HepG2 (cell line): Measurements from ENCODE around the gene CDKN2AIP. TPM values are rescaled to one million over a fixed set of nuclear protein-coding genes. Genes with fewer than 3 reads are reported as not detected.

Source experiments
- ATAC-seq: fragments of 200-7000 bp; cut with Tn5 transposase; 3 replicates; pipeline ENCODE4 v1.9.1; 2020; ENCODE audit warnings: mild to moderate bottlenecking, moderate library complexity
- BruUV-seq: library from RNA; stranded (reverse); fragments of 400-500 nt; replicated peaks from 2 replicates; lab custom pipeline; 2021; lab: Mats Ljungman, UMichigan
- CTCF ChIA-PET: fragments of 300-600 bp; formaldehyde crosslinking; extraction: SDS; loops from one replicate; lab custom pipeline; 2021; ENCODE audit warnings: low total read pairs, inconsistent platforms, low intra/inter-chr PET ratio; lab: Yijun Ruan, JAX
- POLR2A ChIA-PET: fragments of 350-600 bp; sonication (Branson Sonifier 250); formaldehyde crosslinking; loops from one replicate; lab custom pipeline; 2020; ENCODE audit warnings: antibody characterized with exemption, inconsistent platforms; lab: Yijun Ruan, JAX
- DNase-seq: peaks from one replicate; pipeline ENCODE4 v3.0.0-alpha.2; 2015; ENCODE audit warnings: low spot score
- FAIRE-seq: peaks from 3 replicates; lab custom pipeline; 2011; peaks lifted over from hg19 to GRCh38; lab: Jason Lieb, UNC
- H2AFZ ChIP-seq: one replicate; pipeline ENCODE4 v1.6.1; 2011; ENCODE audit warnings: low read length, inconsistent platforms
- H3K27ac ChIP-seq: fragments of 300-600 bp; 3 replicates; pipeline ENCODE4 v1.8.0; 2011; ENCODE audit warnings: mixed run types, mild to moderate bottlenecking, mixed read lengths, low read length, inconsistent platforms; ENCODE audit not compliant: insufficient read depth; ENCODE audit errors: extremely low read length
- H3K27me3 ChIP-seq, 2 experiments: fragments of 200-600 bp in 1 of 2; 2 replicates in 1 of 2; 3 replicates in 1 of 2; pipeline versions ENCODE4 v1.6.0 to v1.8.0; 2011; ENCODE audit warnings: low read length in 2 of 2, mild to moderate bottlenecking in 2 of 2, moderate library complexity in 2 of 2, inconsistent platforms in 1 of 2; ENCODE audit not compliant: insufficient read depth in 2 of 2, control insufficient read depth in 1 of 2
- H3K36me3 ChIP-seq, 2 experiments: fragments of 200-600 bp in 1 of 2; replicated peaks in 1 of 2; 2 replicates in 1 of 2; 3 replicates in 1 of 2; pipeline versions ENCODE4 v1.5.1 to v1.8.0; 2011; ENCODE audit warnings: low read length in 2 of 2, inconsistent platforms in 1 of 2; ENCODE audit not compliant: insufficient read depth in 2 of 2, control insufficient read depth in 1 of 2
- H3K4me1 ChIP-seq: 2 replicates; pipeline ENCODE4 v1.5.1; 2012; ENCODE audit warnings: low read length, inconsistent platforms; ENCODE audit not compliant: insufficient read depth
- H3K4me2 ChIP-seq: 2 replicates; pipeline ENCODE4 v1.6.0; 2011; ENCODE audit warnings: low read depth, low read length, inconsistent platforms
- H3K4me3 ChIP-seq, 3 experiments: fragments of 200-600 bp in 1 of 3; sonication (generic), shearing (Covaris generic) in 1 of 3; replicated peaks in 1 of 3; 2 replicates each; pipeline ENCODE4 v1.5.1; 2011 to 2016; ENCODE audit warnings: low read length in 3 of 3, inconsistent platforms in 2 of 3, low read depth in 2 of 3, mild to moderate bottlenecking in 2 of 3, control low read depth in 1 of 3, mixed read lengths in 1 of 3; ENCODE audit not compliant: insufficient read depth in 1 of 3
- H3K79me2 ChIP-seq: one replicate; pipeline ENCODE4 v1.6.1; 2011; ENCODE audit warnings: low read length, inconsistent platforms; ENCODE audit not compliant: insufficient read depth
- H3K9ac ChIP-seq: 2 replicates; pipeline ENCODE4 v1.6.0; 2011; ENCODE audit warnings: mild to moderate bottlenecking, low read depth, low read length, inconsistent platforms; ENCODE audit not compliant: insufficient read depth
- H3K9me3 ChIP-seq: 2 replicates; pipeline ENCODE4 v1.5.1; 2012; ENCODE audit warnings: mild to moderate bottlenecking, low read length
- H4K20me1 ChIP-seq: 2 replicates; pipeline ENCODE4 v1.6.0; 2011; ENCODE audit warnings: inconsistent platforms, mild to moderate bottlenecking, low read length, moderate library complexity; ENCODE audit not compliant: insufficient read depth
- FOXP1 ChIP-seq, 2 experiments: fragments of 450-650 bp in 1 of 2; IDR thresholded peaks; 2 replicates each; pipeline ENCODE4 v1.6.1; 2017 to 2018; ENCODE audit warnings: antibody characterized with exemption in 1 of 2
- KLF12 ChIP-seq: sonication (generic); formaldehyde crosslinking; IDR thresholded peaks from 2 replicates; pipeline ENCODE4 v1.4.0; 2020; ENCODE audit warnings: missing genetic modification reagents, borderline replicate concordance
- NFKBIZ ChIP-seq: IDR thresholded peaks from 2 replicates; pipeline ENCODE4 v1.6.1; 2018; ENCODE audit warnings: missing genetic modification reagents, missing compliant biosample characterization
- NR2F2 ChIP-seq: IDR thresholded peaks from 2 replicates; pipeline ENCODE4 v1.6.1; 2012; ENCODE audit warnings: low read depth, inconsistent platforms, borderline replicate concordance
- RFXAP ChIP-seq: sonication (generic); formaldehyde crosslinking; IDR thresholded peaks from 2 replicates; pipeline ENCODE4 v1.4.0; 2020; ENCODE audit warnings: missing genetic modification reagents, borderline replicate concordance
- TAF1 ChIP-seq: sonication (generic); formaldehyde crosslinking; IDR thresholded peaks from 2 replicates; pipeline ENCODE4 v1.4.0; 2020; ENCODE audit warnings: missing genetic modification reagents
- TIGD3 ChIP-seq: sonication (generic); formaldehyde crosslinking; IDR thresholded peaks from 2 replicates; pipeline ENCODE4 v1.5.1; 2020; ENCODE audit warnings: mild to moderate bottlenecking, missing genetic modification reagents, borderline replicate concordance
- TMF1 ChIP-seq: sonication (generic); formaldehyde crosslinking; IDR thresholded peaks from 2 replicates; pipeline ENCODE4 v1.8.1; 2022; ENCODE audit warnings: low read depth, missing genetic modification reagents
- ZNF253 ChIP-seq: sonication (generic); formaldehyde crosslinking; IDR thresholded peaks from 2 replicates; pipeline ENCODE4 v1.8.0; 2022; ENCODE audit warnings: mild to moderate bottlenecking, missing genetic modification reagents, borderline replicate concordance
- ZNF264 ChIP-seq: sonication (generic); formaldehyde crosslinking; IDR thresholded peaks from 2 replicates; pipeline ENCODE4 v1.4.0; 2020; ENCODE audit warnings: missing genetic modification reagents
- ZNF430 ChIP-seq: sonication (generic); formaldehyde crosslinking; IDR thresholded peaks from 2 replicates; pipeline ENCODE4 v1.9.0; 2021; ENCODE audit warnings: mild to moderate bottlenecking, missing genetic modification reagents
- ZNF580 ChIP-seq: IDR thresholded peaks from 2 replicates; pipeline ENCODE4 v1.6.1; 2016; ENCODE audit warnings: low read depth, borderline replicate concordance
- WGBS: methylation state at CpG from one replicate; pipeline ENCODE4 v1.1.6; 2017; ENCODE audit warnings: low lambda C conversion rate; 5-methylcytosine and 5-hydroxymethylcytosine counted together
- in situ Hi-C: cut with HindIII; loops from 2 replicates; pipeline ENCODE4 v1.10.0; 2017; ENCODE audit warnings: low pct_unique_long_range_greater_than_20kb; ENCODE audit not compliant: extremely low pct_ligation_motif_present
- intact Hi-C: fragments of 100-400 bp; cut with micrococcal nuclease; formaldehyde crosslinking; loops from one replicate; pipeline ENCODE4 v1.10.0; 2022; ENCODE audit not compliant: unreplicated experiment
- polyA plus RNA-seq, 8 experiments: library from polyadenylated mRNA; depleted of rRNA in 3 of 8; stranded (reverse) in 7 of 8; unstranded in 1 of 8; fragments of >200 nt; fragmentation: Illumina TruSeq in 4 of 8; extraction: Trizol in 4 of 8; gene quantifications; 2 replicates each; pipeline versions ENCODE4 v1.2.1 to v1.2.3, GENCODE V29; 2011 to 2016; ENCODE audit warnings: low read depth in 4 of 8, missing spikeins in 1 of 8, mixed read lengths in 1 of 8; ENCODE audit not compliant: insufficient read depth in 1 of 8
- total RNA-seq, 5 experiments: library from RNA; depleted of rRNA; stranded (reverse); fragments of >200 nt; fragmentation: Illumina TruSeq; extraction: Trizol; gene quantifications; 2 replicates each; pipeline ENCODE4 v1.2.3, GENCODE V29; 2016; ENCODE audit warnings: low read depth in 1 of 5
- TF ChIP-seq, protein P1 (sequence below): sonication (generic); formaldehyde crosslinking; IDR thresholded peaks from 2 replicates; pipeline ENCODE4 v1.5.1; 2020; ENCODE audit warnings: mild to moderate bottlenecking, missing genetic modification reagents, moderate library complexity

CDKN2AIP gene
- total and polyA plus RNA-seq, 2 of the 13 experiments (the other 11 are each of a cell fraction or from before 2014, with no cell fraction given) = 17.0 to 18.7 TPM

GRCh38 chr4:183450108-183450507 is 5.7 kb downstream of the CDKN2AIP start (continued):
- TF ChIP-seq, protein P1, sequence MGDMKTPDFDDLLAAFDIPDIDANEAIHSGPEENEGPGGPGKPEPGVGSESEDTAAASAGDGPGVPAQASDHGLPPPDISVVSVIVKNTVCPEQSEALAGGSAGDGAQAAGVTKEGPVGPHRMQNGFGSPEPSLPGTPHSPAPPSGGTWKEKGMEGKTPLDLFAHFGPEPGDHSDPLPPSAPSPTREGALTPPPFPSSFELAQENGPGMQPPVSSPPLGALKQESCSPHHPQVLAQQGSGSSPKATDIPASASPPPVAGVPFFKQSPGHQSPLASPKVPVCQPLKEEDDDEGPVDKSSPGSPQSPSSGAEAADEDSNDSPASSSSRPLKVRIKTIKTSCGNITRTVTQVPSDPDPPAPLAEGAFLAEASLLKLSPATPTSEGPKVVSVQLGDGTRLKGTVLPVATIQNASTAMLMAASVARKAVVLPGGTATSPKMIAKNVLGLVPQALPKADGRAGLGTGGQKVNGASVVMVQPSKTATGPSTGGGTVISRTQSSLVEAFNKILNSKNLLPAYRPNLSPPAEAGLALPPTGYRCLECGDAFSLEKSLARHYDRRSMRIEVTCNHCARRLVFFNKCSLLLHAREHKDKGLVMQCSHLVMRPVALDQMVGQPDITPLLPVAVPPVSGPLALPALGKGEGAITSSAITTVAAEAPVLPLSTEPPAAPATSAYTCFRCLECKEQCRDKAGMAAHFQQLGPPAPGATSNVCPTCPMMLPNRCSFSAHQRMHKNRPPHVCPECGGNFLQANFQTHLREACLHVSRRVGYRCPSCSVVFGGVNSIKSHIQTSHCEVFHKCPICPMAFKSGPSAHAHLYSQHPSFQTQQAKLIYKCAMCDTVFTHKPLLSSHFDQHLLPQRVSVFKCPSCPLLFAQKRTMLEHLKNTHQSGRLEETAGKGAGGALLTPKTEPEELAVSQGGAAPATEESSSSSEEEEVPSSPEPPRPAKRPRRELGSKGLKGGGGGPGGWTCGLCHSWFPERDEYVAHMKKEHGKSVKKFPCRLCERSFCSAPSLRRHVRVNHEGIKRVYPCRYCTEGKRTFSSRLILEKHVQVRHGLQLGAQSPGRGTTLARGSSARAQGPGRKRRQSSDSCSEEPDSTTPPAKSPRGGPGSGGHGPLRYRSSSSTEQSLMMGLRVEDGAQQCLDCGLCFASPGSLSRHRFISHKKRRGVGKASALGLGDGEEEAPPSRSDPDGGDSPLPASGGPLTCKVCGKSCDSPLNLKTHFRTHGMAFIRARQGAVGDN (CRISPR knock-in tag) = no peak
- TF ChIP-seq TIGD3 (CRISPR knock-in tag) (no peak), FOXP1 (IDR thresholded peaks at IDR 0.05) (no peak), FOXP1 (CRISPR knock-in tag; IDR thresholded peaks at IDR 0.05) (no peak), ZNF580 (CRISPR knock-in tag) (no peak)

GRCh38 chr4:183455431-183456195 is 11.2 kb downstream of the CDKN2AIP start:
- FAIRE-seq (no peak), ATAC-seq (no peak), DNase-seq (no peak)
- H3K9ac ChIP-seq = no peak overlapping the region
- in situ Hi-C loops = no loop called here
- H3K79me2 ChIP-seq = no peaks in the 10 kb centered on the region
- TF ChIP-seq ZNF264 (CRISPR knock-in tag) (no peak), NR2F2 (no peak), RFXAP (CRISPR knock-in tag) (no peak), KLF12 (CRISPR knock-in tag) (no peak), TAF1 (CRISPR knock-in tag) (no peak), TMF1 (CRISPR knock-in tag) (no peak), ZNF430 (CRISPR knock-in tag) (no peak), ZNF253 (CRISPR knock-in tag) (no peak), NFKBIZ (CRISPR knock-in tag) (no peak)
- BruUV-seq = no TSS peak
- H3K27me3 ChIP-seq = no peaks in the 10 kb centered on the region
- H3K4me2 ChIP-seq = no peak overlapping the region
- ChIA-PET POLR2A (interaction anchor here (5.7 kb wide), 1 partner anchor 12 kb away, joined by 20 read pairs; the partner anchor contains the start of gene CDKN2AIP), CTCF (no interaction called here)
- intact Hi-C loops = no loop called here
- H2AFZ ChIP-seq = no peak overlapping the region
- no peak overlapping the region for H3K27ac ChIP-seq
- no peak overlapping the region for H3K4me3 ChIP-seq
- WGBS = 69% methylated on average over 7 of the region's 7 CpGs
- no peaks in the 10 kb centered on the region for H3K4me1 ChIP-seq
- H3K9me3 ChIP-seq = no peaks in the 10 kb centered on the region
- no peaks in the 10 kb centered on the region for H4K20me1 ChIP-seq
- H3K36me3 ChIP-seq = no peaks in the 10 kb centered on the region
